ENCODE measurements around the gene GAB1.

Gene GAB1

DNA sequence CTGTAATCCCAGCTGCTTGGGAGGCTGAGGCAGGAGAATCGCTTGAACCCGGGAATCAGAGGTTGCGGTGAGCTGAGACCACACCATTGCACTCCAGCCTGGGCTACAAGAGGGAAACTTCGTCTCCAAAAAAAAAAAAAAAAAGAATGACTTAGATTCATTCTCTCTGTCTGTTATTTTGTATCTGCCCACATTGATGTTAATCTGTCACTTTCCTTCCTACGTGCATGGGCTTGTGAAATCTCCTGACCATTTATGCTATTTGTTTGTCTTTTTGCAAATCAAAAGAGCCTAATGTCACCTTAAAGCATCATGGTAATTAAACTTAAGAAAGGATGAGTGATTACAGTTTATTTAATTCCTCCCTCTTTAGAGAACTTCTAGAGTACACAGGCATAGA lies 27.4 kb downstream of the GAB1 start:
- H3K36me3 ChIP-seq: no peaks in the 10 kb centered on the region
- TF ChIP-seq, protein P1, sequence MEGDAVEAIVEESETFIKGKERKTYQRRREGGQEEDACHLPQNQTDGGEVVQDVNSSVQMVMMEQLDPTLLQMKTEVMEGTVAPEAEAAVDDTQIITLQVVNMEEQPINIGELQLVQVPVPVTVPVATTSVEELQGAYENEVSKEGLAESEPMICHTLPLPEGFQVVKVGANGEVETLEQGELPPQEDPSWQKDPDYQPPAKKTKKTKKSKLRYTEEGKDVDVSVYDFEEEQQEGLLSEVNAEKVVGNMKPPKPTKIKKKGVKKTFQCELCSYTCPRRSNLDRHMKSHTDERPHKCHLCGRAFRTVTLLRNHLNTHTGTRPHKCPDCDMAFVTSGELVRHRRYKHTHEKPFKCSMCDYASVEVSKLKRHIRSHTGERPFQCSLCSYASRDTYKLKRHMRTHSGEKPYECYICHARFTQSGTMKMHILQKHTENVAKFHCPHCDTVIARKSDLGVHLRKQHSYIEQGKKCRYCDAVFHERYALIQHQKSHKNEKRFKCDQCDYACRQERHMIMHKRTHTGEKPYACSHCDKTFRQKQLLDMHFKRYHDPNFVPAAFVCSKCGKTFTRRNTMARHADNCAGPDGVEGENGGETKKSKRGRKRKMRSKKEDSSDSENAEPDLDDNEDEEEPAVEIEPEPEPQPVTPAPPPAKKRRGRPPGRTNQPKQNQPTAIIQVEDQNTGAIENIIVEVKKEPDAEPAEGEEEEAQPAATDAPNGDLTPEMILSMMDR (IDR thresholded peaks at IDR 0.05; ENCODE audit: low read depth, low read length): no peak
- DNase-seq: no peak

GRCh38 chr4:143367863-143368262 lies 31.2 kb downstream of the GAB1 start:
- Histone ChIP-seq H3K27me3 (no peaks in the 10 kb centered on the region), H3K4me3 (ENCODE audit: low read depth, low read length) (no peak overlapping the region), H3K9me3 (no peaks in the 10 kb centered on the region), H3K4me1 (no peaks in the 10 kb centered on the region), H3K36me3 (no peaks in the 10 kb centered on the region)
- TF ChIP-seq, protein P1 (IDR thresholded peaks at IDR 0.05; ENCODE audit: low read depth, low read length): no peak
- no peak for DNase-seq

More for the DNA sequence above, 27.4 kb downstream of the GAB1 start:
- H3K9me3 ChIP-seq: no peaks in the 10 kb centered on the region
- no peaks in the 10 kb centered on the region for H3K4me1 ChIP-seq
- H3K27me3 ChIP-seq: no peaks in the 10 kb centered on the region
- H3K4me3 ChIP-seq (ENCODE audit: low read depth, low read length): no peak overlapping the region

DNA sequence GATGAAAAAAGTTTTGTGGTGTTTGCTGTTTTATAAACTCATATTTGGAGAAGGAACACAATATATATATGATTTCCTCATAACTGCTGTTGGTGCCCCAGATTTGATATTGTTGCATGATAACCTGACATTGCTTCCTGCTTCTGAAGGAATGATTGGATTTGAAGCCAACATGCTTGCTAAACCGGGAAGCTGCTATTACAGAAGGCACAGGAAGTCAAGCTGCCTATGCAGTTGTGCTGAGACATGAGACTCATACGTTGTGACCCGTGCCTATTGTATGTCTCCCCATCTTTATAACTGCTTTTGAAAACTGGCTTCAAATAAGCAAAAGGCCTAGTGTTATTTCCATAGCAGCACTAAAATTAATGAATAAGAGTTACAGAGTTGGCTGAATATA lies 32.9 kb downstream of the GAB1 start:
- Histone ChIP-seq H3K9me3 (no peaks in the 10 kb centered on the region), H3K4me1 (no peaks in the 10 kb centered on the region), H3K27me3 (no peaks in the 10 kb centered on the region), H3K36me3 (no peaks in the 10 kb centered on the region), H3K4me3 (ENCODE audit: low read depth, low read length) (no peak overlapping the region)
- TF ChIP-seq, protein P1 (IDR thresholded peaks at IDR 0.05; ENCODE audit: low read depth, low read length): no peak
- no peak for DNase-seq

GRCh38 chr4:143372093-143372915 lies 35.6 kb downstream of the GAB1 start:
- TF ChIP-seq, protein P1 (IDR thresholded peaks at IDR 0.05; ENCODE audit: low read depth, low read length): no peak
- Histone ChIP-seq H3K9me3 (no peaks in the 10 kb centered on the region), H3K36me3 (no peaks in the 10 kb centered on the region), H3K27me3 (no peaks in the 10 kb centered on the region), H3K4me1 (no peaks in the 10 kb centered on the region), H3K4me3 (ENCODE audit: low read depth, low read length) (no peak overlapping the region)
- DNase-seq: no peak

DNA sequence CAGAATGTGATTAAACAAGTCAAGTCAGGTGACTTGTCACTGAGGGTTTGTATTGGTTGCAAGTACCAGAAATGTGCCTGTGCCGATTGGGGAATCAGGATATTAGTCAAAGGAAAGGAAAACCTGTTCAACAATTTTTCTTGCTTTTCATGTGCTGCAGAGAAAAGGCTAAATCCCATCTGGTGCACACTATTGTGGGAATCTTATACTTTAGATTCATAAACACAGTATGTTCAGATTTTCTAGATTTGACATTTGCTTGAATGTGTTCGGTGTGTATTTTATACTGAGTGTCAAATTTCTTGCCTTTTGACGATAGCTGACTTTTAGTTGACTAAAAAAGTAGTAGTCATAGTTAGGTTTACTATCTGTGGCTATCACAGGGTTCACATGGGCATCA lies 37.6 kb downstream of the GAB1 start:
- Histone ChIP-seq H3K9me3 (no peaks in the 10 kb centered on the region), H3K4me1 (no peaks in the 10 kb centered on the region), H3K36me3 (no peaks in the 10 kb centered on the region), H3K27me3 (no peaks in the 10 kb centered on the region), H3K4me3 (ENCODE audit: low read depth, low read length) (no peak overlapping the region)
- no peak for DNase-seq
- TF ChIP-seq, protein P1 (IDR thresholded peaks at IDR 0.05; ENCODE audit: low read depth, low read length): no peak

DNA sequence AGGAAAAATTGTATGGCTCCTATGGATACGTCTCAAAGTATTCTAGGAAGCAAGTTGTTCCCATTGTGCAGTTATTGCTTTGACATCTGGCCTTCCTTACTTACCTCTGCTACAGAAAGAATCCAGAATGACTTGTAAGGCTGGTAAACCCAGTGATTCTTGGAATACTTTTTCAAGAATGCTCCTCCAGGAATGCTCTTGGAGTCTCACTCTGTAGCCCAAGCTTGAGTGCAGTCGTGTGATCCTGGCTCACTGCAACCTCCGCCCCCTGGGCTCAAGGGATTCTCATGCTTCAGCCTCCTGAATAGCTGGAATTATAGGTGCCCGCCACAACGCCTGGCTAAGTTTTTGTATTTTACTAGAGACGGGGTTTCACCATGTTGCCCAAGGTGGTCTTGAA lies 38.1 kb downstream of the GAB1 start:
- Histone ChIP-seq H3K36me3 (no peaks in the 10 kb centered on the region), H3K27me3 (no peaks in the 10 kb centered on the region), H3K9me3 (no peaks in the 10 kb centered on the region), H3K4me1 (no peaks in the 10 kb centered on the region), H3K4me3 (ENCODE audit: low read depth, low read length) (no peak overlapping the region)
- DNase-seq: no peak
- TF ChIP-seq, protein P1 (IDR thresholded peaks at IDR 0.05; ENCODE audit: low read depth, low read length): no peak
